SK-N-SH treated with all-trans-retinoic acid at 6 μM for 48 hours (cell line): ENCODE data around the gene SLC2A13.
"Not testable (repeated sequence)": the region's sequence is repeated elsewhere in the genome, so short reads cannot be mapped to it uniquely, and the experiment has no call there.

Experiments used
- ATAC-seq: fragments of 200-7000 bp; cut with Tn5 transposase; 3 replicates; pipeline ENCODE4 v1.9.1; 2020; ENCODE audit warnings: mild to moderate bottlenecking, moderate library complexity
- ARNTL ChIP-seq: fragments of 450-650 bp; formaldehyde crosslinking; IDR thresholded peaks from 2 replicates; pipeline ENCODE4 v1.5.0; 2020; ENCODE audit warnings: low read depth, mild to moderate bottlenecking, moderate library complexity, borderline replicate concordance
- BACH2 ChIP-seq: fragments of 250-450 bp; sonication (Bioruptor Pico); IDR thresholded peaks from 2 replicates; pipeline ENCODE4 v1.9.0; 2021; ENCODE audit warnings: mild to moderate bottlenecking, borderline replicate concordance
- CSDC2 ChIP-seq: fragments of 250-450 bp; sonication (Bioruptor Pico); IDR thresholded peaks from 2 replicates; pipeline ENCODE4 v1.5.0; 2020; ENCODE audit warnings: mild to moderate bottlenecking, moderate library complexity
- CSRNP3 ChIP-seq: fragments of 250-450 bp; sonication (Bioruptor Pico); IDR thresholded peaks from 2 replicates; pipeline ENCODE4 v1.5.1; 2021; ENCODE audit warnings: mild to moderate bottlenecking, moderate library complexity
- GLIS3 ChIP-seq: fragments of 250-450 bp; sonication (Bioruptor Pico); IDR thresholded peaks from 2 replicates; pipeline ENCODE4 v1.5.0; 2020; ENCODE audit warnings: mild to moderate bottlenecking, moderate library complexity
- ISL1 ChIP-seq: fragments of 250-450 bp; sonication (Bioruptor Pico); IDR thresholded peaks from 2 replicates; pipeline ENCODE4 v2.1.2; 2022; ENCODE audit warnings: mild to moderate bottlenecking, moderate library complexity
- PATZ1 ChIP-seq: fragments of 250-450 bp; sonication (Bioruptor Pico); IDR thresholded peaks from 2 replicates; pipeline ENCODE4 v1.8.0; 2020; ENCODE audit warnings: mild to moderate bottlenecking, moderate library complexity, borderline replicate concordance
- SNAI2 ChIP-seq: fragments of 250-450 bp; sonication (Bioruptor Pico); IDR thresholded peaks from 2 replicates; pipeline ENCODE4 v1.5.0; 2020; ENCODE audit warnings: mild to moderate bottlenecking, moderate library complexity
- TCF4 ChIP-seq: fragments of 250-450 bp; sonication (Bioruptor Pico); IDR thresholded peaks from 2 replicates; pipeline ENCODE4 v1.8.0; 2021; ENCODE audit warnings: mild to moderate bottlenecking, moderate library complexity, borderline replicate concordance
- TOX ChIP-seq: fragments of 250-450 bp; sonication (Bioruptor Pico); IDR thresholded peaks from 2 replicates; pipeline ENCODE4 v1.8.0; 2021; ENCODE audit warnings: mild to moderate bottlenecking, moderate library complexity, borderline replicate concordance
- TSHZ2 ChIP-seq: fragments of 250-450 bp; sonication (Bioruptor Pico); IDR thresholded peaks from 2 replicates; pipeline ENCODE4 v1.5.0; 2020; ENCODE audit warnings: mild to moderate bottlenecking, moderate library complexity
- ZFP3 ChIP-seq: fragments of 250-450 bp; sonication (Bioruptor Pico); IDR thresholded peaks from 2 replicates; pipeline ENCODE4 v1.5.0; 2020; ENCODE audit warnings: mild to moderate bottlenecking, moderate library complexity
- ZFP30 ChIP-seq: fragments of 450-650 bp; formaldehyde crosslinking; IDR thresholded peaks from 2 replicates; pipeline ENCODE4 v1.5.0; 2022; ENCODE audit warnings: mild to moderate bottlenecking, moderate library complexity
- ZNF8 ChIP-seq: fragments of 450-650 bp; formaldehyde crosslinking; IDR thresholded peaks from 2 replicates; pipeline ENCODE4 v1.5.0; 2020; ENCODE audit warnings: mild to moderate bottlenecking, moderate library complexity

The SLC2A13 gene

GRCh38 chr12:39906237-39906636, 199.6 kb downstream of the SLC2A13 start (continued):
- TF ChIP-seq CSRNP3 (CRISPR knock-in tag) (no peak), ISL1 (CRISPR knock-in tag) (no peak), TSHZ2 (CRISPR knock-in tag) (no peak), SNAI2 (CRISPR knock-in tag) (no peak)

GRCh38 chr12:39905152-39905551, 200.7 kb downstream of the SLC2A13 start:
- peak; percentile 48; the same call in 1 of the 3 replicates for ATAC-seq
- 0 out of 2 replicates have a peak, but pooled peaks have one; percentile 27 for TF ChIP-seq TSHZ2 (CRISPR knock-in tag)
- TF ChIP-seq GLIS3: no peak
- TF ChIP-seq ZFP3 (CRISPR knock-in tag): peak; percentile 35; the same call in 1 of the 2 replicates
- peak; percentile 23; the same call in 1 of the 2 replicates for TF ChIP-seq ISL1 (CRISPR knock-in tag)
- TF ChIP-seq ZNF8 (CRISPR knock-in tag): no peak
- TF ChIP-seq TCF4: peak; percentile 51; the same call in 1 of the 2 replicates

GRCh38 chr12:39902821-39903220, 203.1 kb downstream of the SLC2A13 start:
- TF ChIP-seq ISL1 (CRISPR knock-in tag): peak; percentile 27
- TF ChIP-seq PATZ1 (CRISPR knock-in tag): no peak
- no peak for ATAC-seq

GRCh38 chr12:39897315-39897714, 208.6 kb downstream of the SLC2A13 start:
- no peak for TF ChIP-seq BACH2 (CRISPR knock-in tag)
- TF ChIP-seq, all 23 proteins: peak for 0
- ATAC-seq: no peak

- ATAC-seq: not testable (repeated sequence)
Observed at GRCh38 chr12:39893388-39893787, 212.5 kb downstream of the SLC2A13 start.

GRCh38 chr12:39892146-39892545, 213.7 kb downstream of the SLC2A13 start:
- TF ChIP-seq ZFP30 (CRISPR knock-in tag) (no peak), ZNF8 (CRISPR knock-in tag) (no peak), CSDC2 (CRISPR knock-in tag) (no peak)
- ATAC-seq: no peak

- no peak for ATAC-seq
- TF ChIP-seq ARNTL (CRISPR knock-in tag): no peak
- no peak for TF ChIP-seq BACH2 (CRISPR knock-in tag)
- TF ChIP-seq TOX (CRISPR knock-in tag): no peak
Observed at GRCh38 chr12:39887856-39888255, 218.0 kb downstream of the SLC2A13 start.
